HFFc6 (cell line): ENCODE data around the gene AUTS2. TPM values are rescaled to one million over a fixed set of nuclear protein-coding genes. Genes with fewer than 3 reads are reported as not detected.

Experiments used
- DNase-seq: peaks from one replicate; pipeline ENCODE4 v3.0.0-alpha.2; 2018
- H3K27ac Mint-ChIP-seq: 2 replicates; pipeline ENCODE4 v1.8.0; 2020; ENCODE audit warnings: mild to moderate bottlenecking, mixed read lengths
- H3K27me3 Mint-ChIP-seq: 2 replicates; pipeline ENCODE4 v1.8.0; 2021; ENCODE audit warnings: mild to moderate bottlenecking, moderate library complexity, mixed read lengths; ENCODE audit not compliant: insufficient read depth
- H3K36me3 Mint-ChIP-seq: 2 replicates; pipeline ENCODE4 v1.8.0; 2021; ENCODE audit warnings: low read depth, mixed read lengths
- H3K4me1 Mint-ChIP-seq: 2 replicates; pipeline ENCODE4 v1.8.0; 2020; ENCODE audit warnings: low read depth, mixed read lengths
- H3K4me3 Mint-ChIP-seq: 2 replicates; pipeline ENCODE4 v1.8.0; 2020; ENCODE audit warnings: mild to moderate bottlenecking, moderate library complexity, mixed read lengths
- H3K9me3 Mint-ChIP-seq: 2 replicates; pipeline ENCODE4 v1.8.0; 2020; ENCODE audit warnings: mild to moderate bottlenecking, mixed read lengths
- CTCF ChIP-seq: fragments of 200-600 bp; sonication (generic); IDR thresholded peaks from 2 replicates; pipeline ENCODE4 v1.5.0; 2021; ENCODE audit warnings: antibody characterized with exemption, mild to moderate bottlenecking
- total RNA-seq, 6 experiments: library from RNA; stranded (reverse); fragmentation: NEBNext Ultra II Directional; extraction: Animal tissue kit (Norgen Biotek cat#: 25700); gene quantifications; 2 replicates in 1 of 6; 3 replicates in 5 of 6; pipeline ENCODE4 v1.2.3, GENCODE V29; 2021

The AUTS2 gene
- total RNA-seq, 6 experiments from 2014 or later: 0.02 to 0.19 (median 0.16) TPM; not detected in 2

GRCh38 chr7:70347463-70348254 lies 749.4 kb downstream of the AUTS2 start:
- Mint-ChIP-seq H3K4me3 (no peak overlapping the region), H3K27ac (no peak overlapping the region)
- no peak for DNase-seq

GRCh38 chr7:70349031-70349430 lies 750.8 kb downstream of the AUTS2 start:
- no peaks in the 10 kb centered on the region for H3K4me1 Mint-ChIP-seq
- no peak overlapping the region for H3K27ac Mint-ChIP-seq
- TF ChIP-seq CTCF: no peak
- H3K4me3 Mint-ChIP-seq: no peak overlapping the region
- peaks cover 52% of the 10 kb centered on the region for H3K9me3 Mint-ChIP-seq
- H3K36me3 Mint-ChIP-seq: peaks cover 5% of the 10 kb centered on the region; the same call in 1 of the 2 replicates
- no peaks in the 10 kb centered on the region for H3K27me3 Mint-ChIP-seq
- DNase-seq: no peak

More at GRCh38 chr7:70347463-70348254, 749.4 kb downstream of the AUTS2 start:
- TF ChIP-seq CTCF: no peak
- peaks cover 59% of the 10 kb centered on the region for H3K9me3 Mint-ChIP-seq
- H3K4me1 Mint-ChIP-seq: no peaks in the 10 kb centered on the region
- no peaks in the 10 kb centered on the region for H3K27me3 Mint-ChIP-seq
- peaks cover 5% of the 10 kb centered on the region; the same call in 1 of the 2 replicates for H3K36me3 Mint-ChIP-seq

- no peaks in the 10 kb centered on the region for H3K27me3 Mint-ChIP-seq
- H3K4me3 Mint-ChIP-seq: no peak overlapping the region
- H3K36me3 Mint-ChIP-seq: peaks cover 5% of the 10 kb centered on the region; the same call in 1 of the 2 replicates
- no peaks in the 10 kb centered on the region for H3K4me1 Mint-ChIP-seq
- no peak for DNase-seq
- TF ChIP-seq CTCF: no peak
- peaks cover 51% of the 10 kb centered on the region for H3K9me3 Mint-ChIP-seq
- no peak overlapping the region for H3K27ac Mint-ChIP-seq
These were observed 751.5 kb downstream of the AUTS2 start for GRCh38 chr7:70349819-70350218.

GRCh38 chr7:70352088-70352487 lies 753.8 kb downstream of the AUTS2 start:
- no peak overlapping the region for H3K27ac Mint-ChIP-seq
- H3K4me1 Mint-ChIP-seq: no peaks in the 10 kb centered on the region
- peaks cover 2% of the 10 kb centered on the region; the same call in 1 of the 2 replicates for H3K36me3 Mint-ChIP-seq
- no peak for DNase-seq
- H3K4me3 Mint-ChIP-seq: no peak overlapping the region
- H3K9me3 Mint-ChIP-seq: peaks cover 35% of the 10 kb centered on the region
- no peaks in the 10 kb centered on the region; the same call in none of the 2 replicates for H3K27me3 Mint-ChIP-seq
- no peak for TF ChIP-seq CTCF

- no peaks in the 10 kb centered on the region; the same call in none of the 2 replicates for H3K27me3 Mint-ChIP-seq
- no peak overlapping the region for H3K27ac Mint-ChIP-seq
- no peak for TF ChIP-seq CTCF
- no peaks in the 10 kb centered on the region for H3K36me3 Mint-ChIP-seq
- H3K9me3 Mint-ChIP-seq: peaks cover 38% of the 10 kb centered on the region
- no peak overlapping the region for H3K4me3 Mint-ChIP-seq
- no peak for DNase-seq
- no peaks in the 10 kb centered on the region for H3K4me1 Mint-ChIP-seq
These were observed 754.6 kb downstream of the AUTS2 start for GRCh38 chr7:70352906-70353305.
